Neural crest cell (in vitro differentiated cells): Measurements from ENCODE around the gene NRDE2. TPM values are rescaled to one million over a fixed set of nuclear protein-coding genes. Genes with fewer than 3 reads are reported as not detected.

Experiments
- DNase-seq: peaks from one replicate; pipeline ENCODE4 v3.0.0; 2021; ENCODE audit warnings: low read depth, mixed read lengths, low spot score
- H3K27ac Mint-ChIP-seq: one replicate; pipeline ENCODE4 v1.8.0; 2021; ENCODE audit warnings: mild to moderate bottlenecking, mixed read lengths; ENCODE audit not compliant: unreplicated experiment
- H3K27me3 Mint-ChIP-seq: 2 replicates; pipeline ENCODE4 v1.8.0; 2021; ENCODE audit warnings: low read depth, mild to moderate bottlenecking, mixed read lengths
- H3K36me3 Mint-ChIP-seq: 2 replicates; pipeline ENCODE4 v1.8.0; 2021; ENCODE audit warnings: low read depth, mild to moderate bottlenecking, mixed read lengths
- H3K4me1 Mint-ChIP-seq: 2 replicates; pipeline ENCODE4 v1.8.0; 2021; ENCODE audit warnings: mixed read lengths
- H3K4me3 Mint-ChIP-seq: one replicate; pipeline ENCODE4 v1.8.0; 2021; ENCODE audit warnings: mild to moderate bottlenecking, mixed read lengths
- H3K9me3 Mint-ChIP-seq: 2 replicates; pipeline ENCODE4 v1.8.0; 2021; ENCODE audit warnings: mixed read lengths
- CTCF ChIP-seq: fragments of 200-600 bp; sonication (generic); conservative IDR thresholded peaks from 2 replicates; pipeline ENCODE4 v1.5.0; 2021; ENCODE audit warnings: antibody characterized with exemption, mild to moderate bottlenecking
- total RNA-seq: library from RNA; stranded (reverse); gene quantifications from 2 replicates; pipeline ENCODE4 v1.2.1, GENCODE V29; 2021

NRDE2 gene
- total RNA-seq, 1 donor from 2014 or later, result 24.5 TPM

GRCh38 chr14:90288651-90289355 lies 42.9 kb downstream of the NRDE2 start:
- Mint-ChIP-seq H3K36me3 (no peaks in the 10 kb centered on the region), H3K4me1 (no peaks in the 10 kb centered on the region), H3K27me3 (no peaks in the 10 kb centered on the region), H3K4me3 (no peak overlapping the region), H3K27ac (no peak overlapping the region), H3K9me3 (no peaks in the 10 kb centered on the region)
- DNase-seq, result no peak
- TF ChIP-seq CTCF, result no peak

GRCh38 chr14:90287791-90288190 lies 44.0 kb downstream of the NRDE2 start:
- TF ChIP-seq CTCF, result no peak
- no peak for DNase-seq
- no peaks in the 10 kb centered on the region for H3K4me1 Mint-ChIP-seq
- no peaks in the 10 kb centered on the region for H3K27me3 Mint-ChIP-seq
- no peaks in the 10 kb centered on the region for H3K9me3 Mint-ChIP-seq
- no peaks in the 10 kb centered on the region for H3K36me3 Mint-ChIP-seq
- peak overlapping the region; percentile 81 for H3K27ac Mint-ChIP-seq
- H3K4me3 Mint-ChIP-seq, result no peak overlapping the region

- no peak for TF ChIP-seq CTCF
- no peak for DNase-seq
- H3K4me3 Mint-ChIP-seq, result no peak overlapping the region
- H3K36me3 Mint-ChIP-seq, result no peaks in the 10 kb centered on the region
- no peak overlapping the region for H3K27ac Mint-ChIP-seq
- no peaks in the 10 kb centered on the region for H3K9me3 Mint-ChIP-seq
- no peaks in the 10 kb centered on the region for H3K27me3 Mint-ChIP-seq
- no peaks in the 10 kb centered on the region for H3K4me1 Mint-ChIP-seq
Measured at GRCh38 chr14:90281756-90282155, 50.0 kb downstream of the NRDE2 start.

GRCh38 chr14:90281261-90281660 lies 50.5 kb downstream of the NRDE2 start:
- Mint-ChIP-seq H3K9me3 (no peaks in the 10 kb centered on the region), H3K4me1 (no peaks in the 10 kb centered on the region), H3K4me3 (no peak overlapping the region), H3K27ac (no peak overlapping the region), H3K36me3 (no peaks in the 10 kb centered on the region), H3K27me3 (no peaks in the 10 kb centered on the region)
- DNase-seq, result no peak
- TF ChIP-seq CTCF, result no peak

DNA sequence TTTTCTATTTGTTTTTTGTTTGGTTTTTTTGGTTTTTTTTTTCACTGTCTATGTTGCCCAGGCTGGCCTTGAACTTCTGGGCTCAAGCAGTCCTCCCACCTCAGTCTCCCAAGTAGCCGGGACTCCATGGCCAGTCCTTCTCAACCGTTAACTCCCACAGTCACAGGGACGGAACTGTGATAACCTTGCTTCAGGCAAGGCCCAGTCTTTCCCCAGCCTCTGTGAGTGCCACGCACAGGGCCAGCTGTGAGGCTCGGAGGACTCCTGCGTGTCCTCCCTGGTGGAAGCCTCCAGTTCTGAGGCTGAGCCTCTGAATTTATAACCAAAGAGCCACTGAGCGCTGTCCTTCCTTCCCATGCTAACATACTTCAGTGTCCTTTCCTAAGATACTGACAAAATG lies 51.6 kb downstream of the NRDE2 start:
- Mint-ChIP-seq H3K36me3 (no peaks in the 10 kb centered on the region), H3K9me3 (no peaks in the 10 kb centered on the region), H3K4me1 (no peaks in the 10 kb centered on the region), H3K27ac (peak overlapping the region; percentile 43), H3K27me3 (no peaks in the 10 kb centered on the region), H3K4me3 (no peak overlapping the region)
- DNase-seq, result no peak
- TF ChIP-seq CTCF, result no peak
